HG03108 (cell line): ENCODE data around the gene HSF4.
"Not testable (repeated sequence)": the region's sequence is repeated elsewhere in the genome, so short reads cannot be mapped to it uniquely, and the experiment has no call there.

Source experiments
- ATAC-seq: cut with Tn5 transposase; IDR thresholded peaks from one replicate; pipeline ENCODE4 v1.9.1; 2021; ENCODE audit warnings: moderate library complexity; ENCODE audit not compliant: unreplicated experiment

The HSF4 gene, protein sequence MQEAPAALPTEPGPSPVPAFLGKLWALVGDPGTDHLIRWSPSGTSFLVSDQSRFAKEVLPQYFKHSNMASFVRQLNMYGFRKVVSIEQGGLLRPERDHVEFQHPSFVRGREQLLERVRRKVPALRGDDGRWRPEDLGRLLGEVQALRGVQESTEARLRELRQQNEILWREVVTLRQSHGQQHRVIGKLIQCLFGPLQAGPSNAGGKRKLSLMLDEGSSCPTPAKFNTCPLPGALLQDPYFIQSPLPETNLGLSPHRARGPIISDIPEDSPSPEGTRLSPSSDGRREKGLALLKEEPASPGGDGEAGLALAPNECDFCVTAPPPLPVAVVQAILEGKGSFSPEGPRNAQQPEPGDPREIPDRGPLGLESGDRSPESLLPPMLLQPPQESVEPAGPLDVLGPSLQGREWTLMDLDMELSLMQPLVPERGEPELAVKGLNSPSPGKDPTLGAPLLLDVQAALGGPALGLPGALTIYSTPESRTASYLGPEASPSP

DNA sequence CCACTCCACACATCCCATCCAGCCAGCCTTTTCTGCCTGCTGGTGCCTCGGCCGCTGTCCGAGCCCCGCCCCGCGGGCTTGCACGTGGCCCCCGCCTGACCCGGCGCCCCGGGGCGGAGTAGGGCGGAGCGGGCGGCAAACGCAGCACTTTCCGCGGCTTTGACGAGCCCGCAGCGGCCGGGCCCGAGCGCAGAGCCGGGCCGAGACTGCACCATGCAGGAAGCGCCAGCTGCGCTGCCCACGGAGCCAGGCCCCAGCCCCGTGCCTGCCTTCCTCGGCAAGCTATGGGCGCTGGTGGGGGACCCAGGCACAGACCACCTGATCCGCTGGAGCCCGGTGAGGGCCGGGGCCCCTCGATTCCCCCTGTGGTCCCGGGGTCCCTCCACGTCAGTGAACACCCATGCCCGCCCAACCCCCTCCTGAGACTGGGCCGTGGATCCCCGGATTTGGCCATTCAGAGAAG, at the start of gene HSF4:
Gene HSF4 (plus strand): TSS at position 147 of the 463 bp plus-strand sequence. CDS start 67 bp downstream, at position 214.
- ATAC-seq: no peak

DNA sequence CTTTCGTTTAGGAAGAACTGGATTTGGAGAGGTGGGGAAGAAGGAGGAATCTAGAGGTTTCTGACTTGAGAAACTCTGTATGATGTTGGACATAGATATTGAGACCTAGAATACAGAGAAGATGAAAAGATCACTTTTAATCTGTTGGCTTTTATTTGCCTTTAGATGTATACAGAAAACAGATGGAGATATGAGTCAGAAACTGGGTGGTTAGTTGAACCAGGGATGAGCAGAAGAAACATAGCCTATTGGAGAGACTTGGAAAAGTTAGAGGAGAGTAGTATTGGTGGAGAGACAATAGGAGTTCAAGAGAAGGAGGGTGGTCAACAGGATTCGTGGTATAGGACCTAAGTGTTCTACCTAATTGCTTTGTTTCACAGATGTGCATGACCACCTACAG, 49.8 kb upstream of the HSF4 start:
- ATAC-seq: no peak

DNA sequence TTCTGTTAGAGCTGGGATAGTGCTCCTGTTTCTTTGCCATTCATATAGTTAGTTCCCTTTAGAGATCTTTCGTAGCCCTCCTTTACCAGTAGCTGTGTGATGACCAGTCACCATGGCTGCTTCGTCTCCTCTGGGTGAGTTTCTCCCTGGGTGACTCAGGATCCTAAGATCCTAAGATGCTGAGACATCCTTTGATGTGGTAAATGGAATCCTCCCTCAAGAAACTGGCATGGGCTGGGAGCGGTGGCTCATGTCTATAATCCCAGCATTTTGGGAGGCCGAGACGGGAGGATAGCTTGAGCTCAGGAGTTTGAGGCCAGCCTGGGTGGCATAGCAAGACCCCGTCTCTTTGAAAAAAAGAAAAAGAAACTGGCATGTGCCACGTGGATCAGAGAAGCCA, 48.9 kb upstream of the HSF4 start:
- no peak for ATAC-seq

DNA sequence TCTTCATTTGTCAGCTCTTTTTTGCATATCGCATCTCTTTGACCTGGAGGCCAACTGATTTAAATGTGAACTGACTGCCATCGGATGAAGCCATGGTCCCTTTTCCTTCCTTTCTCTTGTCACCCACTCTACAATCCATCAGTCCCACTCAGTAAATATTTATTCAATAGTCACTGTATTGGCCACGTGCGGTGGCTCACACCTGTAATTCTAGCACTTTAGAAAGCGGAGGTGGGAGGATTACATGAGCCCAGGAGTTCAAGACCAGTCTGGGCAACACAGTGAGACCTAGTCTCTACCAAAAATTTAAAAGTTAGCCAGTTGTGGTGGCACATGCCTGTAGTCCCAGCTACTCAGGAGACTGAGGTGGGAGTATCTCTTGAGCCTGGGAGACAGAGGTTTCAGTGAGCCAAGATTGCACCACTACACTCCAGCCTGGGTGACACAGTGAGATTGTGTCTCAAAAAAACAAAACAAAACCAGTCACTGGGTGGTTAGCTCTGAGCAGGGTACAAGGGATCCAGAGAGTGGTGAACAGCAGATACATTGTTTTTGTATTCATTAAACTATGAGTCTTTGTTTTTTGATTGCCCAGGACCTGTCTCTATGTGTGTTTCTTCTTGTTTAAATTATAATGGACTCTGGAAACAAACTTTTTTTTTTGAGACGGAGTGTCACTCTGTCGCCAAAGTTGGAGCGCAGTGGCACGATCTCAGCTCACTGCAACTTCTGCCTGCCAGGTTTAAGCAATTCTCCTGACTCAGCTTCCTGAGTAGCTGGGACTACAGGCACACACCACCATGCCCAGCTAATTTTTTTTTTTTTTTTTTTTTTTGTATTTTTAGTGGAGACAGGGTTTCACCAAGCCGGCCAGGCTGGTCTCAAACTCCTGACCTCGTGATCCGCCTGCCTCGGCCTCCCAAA, 47.9 kb upstream of the HSF4 start:
- no peak for ATAC-seq

DNA sequence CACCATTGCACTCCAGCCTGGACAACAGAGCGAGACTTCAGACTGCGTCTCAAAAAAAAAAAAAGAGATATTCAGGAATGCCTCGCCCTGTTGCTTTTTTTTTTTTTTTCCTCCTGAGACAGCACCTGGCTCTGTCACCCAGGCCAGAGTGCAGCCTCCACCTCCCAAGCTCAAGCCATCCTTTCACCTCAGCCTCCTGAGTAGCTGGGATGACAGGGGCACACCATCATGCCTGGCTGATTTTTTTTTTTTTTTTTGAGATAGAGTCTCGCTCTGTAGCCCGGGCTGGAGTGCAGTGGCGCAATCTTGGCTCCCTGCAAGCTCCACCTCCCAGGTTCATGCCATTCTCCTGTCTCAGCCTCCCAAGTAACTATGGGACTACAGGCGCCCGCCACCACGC, 46.8 kb upstream of the HSF4 start:
- ATAC-seq: no peak

DNA sequence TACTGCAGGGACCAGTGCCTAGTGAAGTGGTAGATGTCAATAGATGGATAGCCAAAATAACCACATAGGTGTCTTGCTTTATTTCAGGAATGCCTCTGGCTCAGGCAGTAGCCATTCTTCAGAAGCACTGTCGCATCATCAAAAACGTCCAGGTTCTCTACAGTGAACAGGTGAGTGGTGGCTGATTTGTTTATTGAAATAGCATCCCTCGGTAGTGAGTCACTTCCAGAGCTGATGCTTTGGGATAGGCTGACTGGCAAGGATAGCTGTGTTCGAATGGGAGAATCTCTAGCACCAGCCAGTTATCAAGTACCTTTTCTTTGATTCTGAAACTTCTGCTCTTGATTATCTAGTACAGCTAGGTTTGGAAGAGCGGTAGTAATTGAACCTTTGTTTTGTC, 44.5 kb upstream of the HSF4 start:
- ATAC-seq: no peak

DNA sequence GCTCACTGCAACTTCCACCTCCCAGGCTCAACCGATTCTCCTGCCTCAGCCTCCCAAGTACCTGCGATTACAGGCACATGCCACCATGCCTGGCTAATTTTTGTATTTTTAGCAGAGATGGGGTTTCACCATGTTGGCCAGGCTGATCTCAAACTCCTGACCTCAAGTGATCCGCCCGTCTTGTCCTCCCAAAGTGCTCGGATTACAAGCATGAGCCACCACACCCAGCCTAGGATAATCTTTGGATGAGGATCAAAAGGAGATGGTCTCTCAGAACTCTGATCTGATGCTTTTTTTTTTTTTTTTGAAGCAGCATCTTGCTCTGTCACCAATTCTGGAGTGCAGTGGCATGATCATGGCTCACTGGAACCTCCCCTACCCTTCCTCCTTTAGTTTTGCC, 41.7 kb upstream of the HSF4 start:
- ATAC-seq: not testable (repeated sequence)

DNA sequence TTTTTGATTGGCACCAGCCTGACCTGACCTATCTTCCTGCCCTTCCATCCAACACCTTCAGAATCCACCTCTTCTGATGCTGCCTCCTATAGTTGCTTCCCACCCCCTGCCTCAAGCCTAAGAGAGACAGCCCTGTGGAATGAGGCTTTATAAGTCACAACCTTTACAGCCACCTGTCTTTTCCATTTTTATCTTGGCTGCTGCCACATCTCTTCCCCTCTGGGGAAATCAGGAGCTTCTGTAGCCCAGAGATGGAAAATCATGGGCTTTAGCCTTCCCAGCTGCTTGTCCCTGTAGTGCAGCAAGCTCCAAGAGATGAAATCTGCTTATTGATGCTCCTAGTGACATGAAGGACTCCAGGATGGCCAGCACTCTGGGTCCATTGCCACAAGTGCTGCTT, 36.1 kb upstream of the HSF4 start:
- no peak for ATAC-seq

DNA sequence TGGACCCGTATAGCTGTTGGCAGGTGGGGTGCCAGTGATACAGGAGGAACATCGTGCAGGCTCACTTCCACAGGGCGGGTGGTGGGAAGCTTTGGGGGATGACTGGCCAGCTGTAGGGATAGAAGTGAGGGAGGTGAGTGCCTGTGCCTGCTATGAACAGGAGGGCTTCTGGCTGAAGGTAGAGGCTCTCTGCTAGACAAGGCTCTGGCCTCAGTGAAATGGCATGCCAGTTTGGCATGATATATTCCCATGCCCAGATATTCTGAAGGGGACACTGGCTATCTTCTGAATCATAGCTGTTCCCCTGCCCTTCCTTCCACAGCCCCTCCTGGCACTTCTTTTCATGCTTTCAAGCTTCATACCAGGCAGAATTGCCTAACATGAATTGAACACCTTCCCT, 35.7 kb upstream of the HSF4 start:
- no peak for ATAC-seq

DNA sequence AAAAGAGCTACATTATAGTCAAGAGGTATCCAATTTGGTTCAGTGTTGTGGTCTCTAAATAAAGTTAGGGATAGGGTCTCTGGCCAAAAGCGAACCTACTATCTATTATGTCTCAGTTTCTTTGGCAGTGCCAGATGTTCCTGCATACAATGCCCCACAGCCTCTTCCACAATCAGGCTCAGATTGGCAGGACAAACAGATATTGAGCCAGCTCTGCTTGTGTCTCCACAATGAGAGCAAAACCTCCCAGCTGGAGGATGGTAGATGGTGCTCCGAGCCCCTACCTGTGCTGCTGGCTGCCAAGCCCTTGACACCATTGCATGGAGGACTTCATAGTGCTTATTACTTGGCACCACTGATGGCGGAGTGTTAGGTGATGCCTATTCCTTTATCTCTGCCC, 35.1 kb upstream of the HSF4 start:
- ATAC-seq: no peak

DNA sequence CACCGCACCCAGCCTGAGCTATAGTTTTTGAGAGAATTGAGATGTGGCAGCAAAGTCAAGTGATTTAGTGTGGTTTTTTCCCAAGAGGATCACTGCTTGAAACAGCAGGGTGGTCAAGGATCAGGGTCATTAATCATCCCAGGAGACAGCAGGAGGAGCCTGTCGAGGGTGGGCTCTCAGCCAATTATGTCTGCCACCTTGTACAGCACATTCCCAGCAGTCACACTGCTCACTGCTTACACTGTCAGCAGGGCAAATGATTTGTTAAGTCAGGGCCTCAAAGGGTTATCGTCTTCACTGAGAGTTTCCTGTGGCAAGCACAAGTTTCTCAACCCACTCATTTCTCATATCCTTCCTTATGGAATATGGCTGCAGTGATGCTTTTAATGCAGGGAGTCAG, 26.9 kb upstream of the HSF4 start:
- ATAC-seq: no peak

DNA sequence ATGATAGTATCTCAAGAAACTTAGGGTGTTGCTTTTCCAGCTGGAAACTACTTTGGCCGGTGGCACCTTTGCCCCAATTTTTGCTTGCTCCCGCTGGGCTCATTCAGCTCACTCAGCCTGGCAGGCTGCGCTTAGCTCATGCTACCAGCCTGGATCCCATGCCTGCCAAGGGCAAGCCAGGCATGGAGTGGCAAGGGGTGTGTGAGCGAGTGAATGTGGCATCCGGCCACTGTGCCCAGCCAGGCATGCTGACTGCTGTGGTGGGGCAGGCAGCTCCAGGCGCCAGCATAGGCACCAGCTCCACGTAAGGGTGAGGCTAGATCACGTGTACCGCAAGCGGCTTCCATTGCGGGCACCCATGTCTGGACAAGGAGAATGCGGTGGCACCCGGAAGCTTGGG, 23.2 kb upstream of the HSF4 start:
- no peak for ATAC-seq

DNA sequence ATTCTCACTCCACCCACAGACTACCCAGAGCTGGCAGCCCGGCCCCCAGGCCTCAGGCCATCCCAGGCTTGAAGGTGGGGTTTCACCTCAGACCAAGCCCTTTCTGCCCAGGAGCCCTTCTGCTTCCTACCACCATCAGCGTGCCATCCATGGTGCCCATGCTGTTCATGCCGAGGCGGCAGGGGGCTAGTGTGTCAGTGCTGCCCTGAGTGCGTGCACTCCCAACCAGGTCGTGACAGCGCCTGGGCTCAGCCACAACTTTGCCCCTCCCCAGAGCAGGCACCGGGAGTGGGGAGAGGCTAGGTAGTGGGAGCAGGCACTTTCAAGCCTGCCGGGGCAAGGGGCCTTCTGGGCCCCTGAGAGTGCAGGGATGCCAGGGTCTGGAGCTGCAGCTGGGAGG, 22.2 kb upstream of the HSF4 start:
- ATAC-seq: no peak

DNA sequence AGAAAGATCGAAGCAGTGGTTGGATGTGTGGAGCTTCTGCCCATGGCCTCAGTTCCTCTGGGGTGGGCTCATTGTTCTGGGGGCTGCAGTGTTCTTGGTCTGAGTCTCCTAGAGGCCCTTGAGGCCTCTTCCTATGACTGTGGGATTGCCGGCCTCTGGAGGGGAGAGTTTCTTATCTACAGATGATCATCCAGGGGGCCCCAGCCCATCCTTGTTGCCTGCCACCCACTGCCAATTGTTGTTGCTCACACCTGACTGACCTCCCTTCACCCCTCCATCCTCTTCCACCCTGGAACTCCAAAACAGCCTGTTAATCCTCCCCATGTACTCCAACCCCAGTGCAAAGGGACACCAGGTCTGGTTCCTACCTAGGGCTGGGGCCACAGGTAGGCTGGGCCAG, 19.6 kb upstream of the HSF4 start:
- no peak for ATAC-seq

DNA sequence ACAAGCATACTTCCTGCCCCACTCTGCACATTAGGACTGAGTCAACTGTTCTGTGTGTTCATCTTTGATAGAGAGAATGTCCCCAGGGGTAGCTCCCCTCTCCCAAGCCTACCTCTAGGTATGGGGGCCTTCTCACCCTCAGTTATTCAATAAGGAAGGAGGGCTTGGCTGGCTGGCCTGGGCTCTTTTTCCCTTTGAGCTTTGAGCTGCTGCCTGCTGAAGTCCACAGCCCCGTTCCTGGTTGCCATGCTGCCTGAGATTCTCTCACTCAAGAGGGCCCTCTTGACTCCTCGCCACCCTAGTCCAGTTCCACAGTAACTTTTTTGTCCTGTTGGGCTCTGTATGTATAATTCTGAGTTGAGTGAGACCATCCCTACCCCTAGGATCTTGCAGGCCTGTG, 18.8 kb upstream of the HSF4 start:
- ATAC-seq: no peak

DNA sequence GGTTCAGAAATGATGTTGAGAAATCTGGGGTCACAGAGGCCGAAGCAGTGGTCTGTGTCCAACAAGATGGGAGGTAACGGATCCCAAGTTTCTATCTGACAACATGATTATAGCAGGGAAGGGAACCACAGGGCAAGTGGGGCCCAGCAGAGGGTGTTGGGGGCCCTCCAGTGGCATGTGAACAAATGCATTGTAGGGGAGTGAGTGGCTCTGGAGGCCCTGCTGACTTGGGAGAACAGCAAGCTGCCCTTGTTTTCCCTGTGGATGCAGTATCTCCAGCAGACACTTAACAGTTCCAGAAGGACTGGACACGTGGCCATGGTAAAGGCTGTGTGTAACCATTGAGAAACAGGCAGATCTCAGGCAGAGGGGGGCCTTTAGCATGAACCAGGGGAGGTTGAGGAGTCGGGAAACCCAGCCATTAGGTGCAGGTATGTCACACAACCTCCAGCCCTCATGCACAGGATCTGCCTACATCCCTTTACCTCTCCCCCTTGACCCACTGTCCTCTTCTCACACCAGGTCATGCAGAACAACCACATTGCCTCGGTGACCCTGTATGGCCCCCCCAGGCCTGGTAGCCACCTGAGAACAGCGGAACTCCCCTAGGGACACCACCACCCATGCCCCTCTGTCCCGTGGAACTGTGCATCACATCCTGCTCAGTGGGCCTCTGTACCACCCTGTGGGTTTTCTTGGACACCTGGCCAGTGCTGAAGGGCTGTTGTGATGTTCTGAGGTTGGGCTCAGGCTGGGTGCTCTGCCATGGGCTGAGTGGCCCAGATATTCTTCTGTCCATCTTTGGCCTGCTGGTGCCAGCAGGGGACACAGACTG, 17.8 kb upstream of the HSF4 start:
- no peak for ATAC-seq

DNA sequence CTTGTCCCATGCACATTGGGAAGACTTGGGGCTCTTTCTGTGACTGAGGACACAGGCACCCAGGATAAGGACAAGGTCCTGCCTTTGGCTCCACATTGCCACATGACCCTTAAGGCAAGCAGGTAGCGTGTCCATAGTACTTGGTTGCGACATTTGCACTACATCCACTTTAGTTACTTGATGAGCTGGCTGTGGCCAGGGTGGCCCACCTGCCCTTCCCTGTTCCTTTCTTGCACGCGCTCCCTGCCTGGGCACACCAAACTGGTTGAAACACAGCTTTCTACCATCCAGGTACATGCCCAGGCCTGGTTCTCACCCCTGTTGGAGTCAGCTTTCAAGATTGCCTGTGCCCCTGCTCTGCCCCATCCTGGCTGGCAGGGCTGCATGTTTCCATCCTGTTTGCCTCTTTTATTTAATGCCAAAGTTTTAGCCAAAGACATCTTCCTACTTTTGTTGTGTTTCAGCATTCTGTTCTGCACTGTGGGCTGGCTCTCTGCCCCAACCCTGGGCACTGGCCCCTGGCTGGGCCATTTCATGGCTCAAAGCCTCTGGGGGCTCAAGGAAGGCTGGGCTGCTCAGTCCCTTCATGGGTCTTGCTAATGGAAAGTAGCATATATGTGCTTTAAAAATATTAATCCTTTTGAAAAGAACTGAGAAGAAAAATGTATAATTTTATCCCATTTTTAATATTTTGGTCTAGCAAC, 17.0 kb upstream of the HSF4 start:
- no peak for ATAC-seq

DNA sequence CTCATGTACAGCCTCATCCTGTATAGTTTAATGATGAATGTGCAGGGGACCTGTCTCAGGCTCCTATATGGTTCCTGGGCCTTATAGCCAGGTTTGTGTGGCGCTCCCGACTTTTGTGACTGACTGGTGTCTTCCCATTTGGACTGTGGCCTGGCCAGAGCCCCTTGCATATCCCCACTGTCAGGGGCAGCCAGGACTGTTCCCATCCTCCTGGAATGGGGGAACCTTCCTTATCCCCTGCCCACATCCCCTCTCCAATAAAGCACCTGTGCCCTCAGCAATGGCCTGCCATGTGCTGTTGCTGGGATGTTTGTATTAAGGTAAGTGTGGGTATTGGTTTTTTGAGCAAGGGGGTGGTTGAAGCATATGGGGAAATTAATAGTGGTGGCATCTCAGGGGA, 16.3 kb upstream of the HSF4 start:
- no peak for ATAC-seq

DNA sequence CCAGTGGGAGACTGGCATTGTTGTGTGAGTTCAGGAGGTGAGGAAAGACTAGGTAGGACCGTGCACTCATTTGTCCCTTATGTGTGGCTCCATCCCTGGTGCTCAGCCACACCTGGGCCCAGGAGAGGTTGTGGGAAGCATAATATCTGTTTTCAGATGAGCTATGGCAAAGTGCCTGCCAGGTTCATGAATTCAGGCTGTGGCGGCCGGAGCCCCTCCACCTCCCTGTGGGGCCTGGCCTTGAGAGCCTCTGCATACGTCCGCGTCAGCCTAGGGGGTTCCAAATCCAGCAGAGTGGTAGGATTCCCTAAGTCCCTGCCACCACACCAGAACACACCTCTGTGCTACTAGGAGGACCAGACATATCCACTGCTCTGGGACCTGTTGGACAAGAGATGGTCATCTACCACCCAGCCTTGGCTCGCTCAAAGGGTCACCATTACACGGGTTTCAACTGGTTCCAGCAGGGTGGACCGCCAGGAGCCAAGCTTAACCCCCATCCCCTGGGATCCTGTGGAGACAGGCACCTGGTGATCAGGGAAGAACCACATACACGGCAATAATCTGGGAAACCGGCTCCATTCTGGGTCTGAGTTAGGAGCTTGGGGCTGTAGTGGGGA, 15.8 kb upstream of the HSF4 start:
- no peak for ATAC-seq
